HL-60/S4 (cell line): ENCODE data around the gene F2RL1.
"Not testable (repeated sequence)": the region's sequence is repeated elsewhere in the genome, so short reads cannot be mapped to it uniquely, and the experiment has no call there.

Experiments
- in situ Hi-C: fragments of 300-500 bp; cut with MboI; formaldehyde crosslinking; loops from 2 replicates; pipeline ENCODE4 v1.14.3; 2022; ENCODE audit warnings: low sequenced_read_pairs

Gene F2RL1

DNA sequence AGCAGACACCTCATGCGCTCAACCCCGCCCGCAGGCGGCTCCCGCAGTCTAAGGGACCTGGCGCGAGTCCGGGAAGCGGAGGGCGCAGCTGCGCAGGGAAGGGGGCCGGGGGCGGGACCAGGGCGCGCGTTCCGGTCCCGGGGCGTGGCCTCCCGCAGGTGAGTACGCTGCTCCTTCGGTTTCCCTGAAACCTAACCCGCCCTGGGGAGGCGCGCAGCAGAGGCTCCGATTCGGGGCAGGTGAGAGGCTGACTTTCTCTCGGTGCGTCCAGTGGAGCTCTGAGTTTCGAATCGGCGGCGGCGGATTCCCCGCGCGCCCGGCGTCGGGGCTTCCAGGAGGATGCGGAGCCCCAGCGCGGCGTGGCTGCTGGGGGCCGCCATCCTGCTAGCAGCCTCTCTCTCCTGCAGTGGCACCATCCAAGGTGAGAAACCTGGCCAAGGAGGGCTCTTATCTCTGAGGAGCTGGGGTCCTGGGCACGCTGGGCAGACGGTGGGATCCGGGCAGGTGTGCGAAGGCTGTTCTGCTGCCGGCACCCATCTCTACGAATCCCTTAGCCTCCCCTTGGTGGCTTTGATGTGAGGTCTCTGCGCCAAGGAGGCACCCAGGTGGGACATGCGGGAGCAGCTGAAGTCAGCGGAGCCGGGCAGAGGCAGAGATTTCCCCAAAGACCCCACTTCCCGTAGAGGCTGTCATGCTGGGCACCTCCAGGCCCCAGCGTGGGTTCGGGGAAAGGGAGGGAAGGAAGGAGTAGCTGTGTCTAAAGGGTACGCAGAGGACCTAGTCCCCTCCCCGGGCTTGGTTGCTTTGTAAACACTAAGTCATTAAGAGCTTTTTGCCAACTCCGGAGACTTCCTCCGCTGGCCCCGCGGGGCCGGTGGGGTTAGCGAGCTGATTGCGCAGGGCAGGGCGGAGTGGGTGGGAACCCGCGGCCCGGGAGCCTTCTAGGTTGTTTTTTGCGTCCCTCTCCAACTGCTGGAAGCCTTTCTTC is at the start of gene F2RL1:
Gene F2RL1 (plus strand): TSS at position 187 of the 988 bp plus-strand sequence. CDS start 153 bp downstream, at position 340.
- in situ Hi-C loops: no loop called here

- in situ Hi-C loops: not testable (repeated sequence)
Measured at GRCh38 chr5:76771041-76771440, 47.8 kb upstream of the F2RL1 start.

DNA sequence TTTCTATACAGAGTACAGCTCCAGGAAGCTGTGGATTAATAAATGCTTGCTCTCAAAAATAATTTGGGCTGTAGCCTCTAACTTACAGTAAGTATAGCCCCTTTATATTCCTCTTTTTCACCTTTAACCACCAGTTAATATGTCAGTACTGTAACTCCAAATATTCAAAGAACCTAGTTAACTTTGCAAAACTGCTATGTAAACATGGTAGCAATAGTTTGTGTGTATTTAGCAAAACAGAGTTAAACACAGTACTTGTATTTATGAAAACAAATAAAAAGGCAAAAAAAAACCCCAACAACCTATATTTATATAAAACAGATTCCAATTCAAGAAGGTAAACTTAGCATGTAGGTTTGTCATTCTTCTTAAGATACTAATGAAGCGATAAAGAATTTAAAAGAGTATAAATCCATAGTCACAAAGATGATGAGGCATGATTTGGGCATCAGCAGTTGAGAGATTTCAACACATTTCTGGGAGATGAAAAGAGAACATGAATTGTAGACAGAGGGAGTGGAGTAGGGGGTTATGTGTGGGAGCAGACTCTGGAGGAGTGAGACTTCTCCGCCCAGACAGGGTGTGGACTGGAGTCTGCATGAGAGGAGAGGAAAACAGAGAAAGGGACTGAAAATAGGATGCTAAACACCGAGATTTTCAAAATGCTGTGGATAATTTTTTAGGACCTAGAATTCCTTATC is 47.0 kb upstream of the F2RL1 start:
- in situ Hi-C loops: no loop called here

- in situ Hi-C loops: no loop called here
Measured at GRCh38 chr5:76775921-76776320, 42.9 kb upstream of the F2RL1 start.

GRCh38 chr5:76776391-76776790 is 42.4 kb upstream of the F2RL1 start:
- in situ Hi-C loops: no loop called here

DNA sequence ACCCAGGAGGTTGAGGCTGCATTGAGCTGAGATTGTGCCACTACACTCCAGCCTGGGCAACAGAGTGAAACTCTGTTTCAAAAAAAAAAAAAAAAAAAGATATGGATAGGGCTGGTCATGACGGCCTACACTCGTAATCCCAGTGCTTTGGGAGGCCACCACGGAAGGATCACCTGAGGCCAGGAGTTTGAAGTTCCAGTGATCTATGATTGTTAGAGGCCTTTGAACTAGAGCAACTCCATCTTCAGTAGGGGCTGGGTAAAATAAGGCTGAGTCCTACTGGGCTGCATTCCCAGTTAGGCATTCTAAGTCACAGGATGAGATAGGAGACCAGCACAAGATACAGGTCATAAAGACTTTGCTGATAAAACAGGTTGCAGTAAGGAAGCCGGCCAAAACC is 38.2 kb upstream of the F2RL1 start:
- in situ Hi-C loops: not testable (repeated sequence)

- in situ Hi-C loops: no loop called here
Measured at GRCh38 chr5:76781775-76782174, 37.1 kb upstream of the F2RL1 start.

DNA sequence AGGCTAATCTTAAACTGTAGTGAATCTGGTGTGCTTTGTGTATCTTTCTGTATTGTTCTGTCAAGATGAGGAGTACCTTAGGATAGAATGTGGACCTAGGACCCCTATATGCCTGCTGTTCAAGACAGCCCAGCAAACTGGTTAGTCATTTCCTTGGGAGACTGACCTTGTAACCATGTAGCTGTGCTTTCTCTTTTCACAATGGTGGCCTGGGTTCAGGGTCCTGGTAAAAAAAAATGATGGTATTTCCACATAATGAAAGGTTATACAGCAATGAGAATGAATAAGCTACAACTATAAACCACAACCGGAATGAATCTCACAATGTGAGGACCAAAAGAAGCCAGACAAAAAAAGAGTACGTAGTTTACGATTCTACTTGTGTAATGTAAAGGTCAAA is 36.4 kb upstream of the F2RL1 start:
- in situ Hi-C loops: no loop called here

DNA sequence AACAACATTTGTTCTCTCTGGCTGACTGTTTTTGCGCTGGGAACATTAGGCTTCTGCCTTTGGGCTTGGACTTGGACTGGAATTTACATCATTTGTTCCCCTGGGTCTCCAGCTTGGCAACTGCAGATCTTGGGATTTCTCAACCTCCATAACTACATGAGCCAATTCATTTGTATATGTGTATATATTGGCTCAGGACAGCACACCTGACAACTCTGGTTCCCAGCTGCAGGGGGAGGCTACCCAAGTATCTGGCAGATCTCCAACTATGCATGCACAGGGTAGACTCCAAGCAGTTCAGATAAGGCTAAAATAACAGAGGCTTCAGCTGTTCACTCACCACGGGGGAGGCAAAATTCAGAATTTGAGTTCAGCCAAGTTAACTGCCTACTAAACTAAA is 31.6 kb upstream of the F2RL1 start:
- in situ Hi-C loops: no loop called here

DNA sequence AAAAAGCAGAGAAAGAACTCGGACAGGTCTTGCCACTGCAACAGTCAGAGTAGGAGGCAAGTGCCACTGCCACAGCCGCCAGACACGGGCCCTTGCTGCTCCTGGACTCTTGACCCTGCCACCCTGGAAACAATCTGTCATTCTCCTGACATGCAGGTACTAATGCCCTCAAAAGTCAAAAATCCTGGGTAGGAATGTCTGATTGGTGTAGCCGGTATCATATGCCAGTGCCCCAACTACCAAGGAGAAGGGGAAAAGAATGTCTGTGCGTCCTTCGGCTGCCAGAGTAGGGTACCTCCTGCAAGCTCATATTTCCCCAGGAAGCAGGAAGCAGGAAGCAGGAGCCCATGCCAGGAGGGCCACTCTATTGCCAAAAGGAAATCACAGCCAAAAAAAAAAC is 30.5 kb upstream of the F2RL1 start:
- in situ Hi-C loops: no loop called here

- in situ Hi-C loops: not testable (repeated sequence)
Measured at GRCh38 chr5:76789275-76789674, 29.6 kb upstream of the F2RL1 start.

GRCh38 chr5:76789991-76790581 is 28.7 kb upstream of the F2RL1 start:
- in situ Hi-C loops: no loop called here

GRCh38 chr5:76790632-76791290 is 28.1 kb upstream of the F2RL1 start:
- in situ Hi-C loops: no loop called here

DNA sequence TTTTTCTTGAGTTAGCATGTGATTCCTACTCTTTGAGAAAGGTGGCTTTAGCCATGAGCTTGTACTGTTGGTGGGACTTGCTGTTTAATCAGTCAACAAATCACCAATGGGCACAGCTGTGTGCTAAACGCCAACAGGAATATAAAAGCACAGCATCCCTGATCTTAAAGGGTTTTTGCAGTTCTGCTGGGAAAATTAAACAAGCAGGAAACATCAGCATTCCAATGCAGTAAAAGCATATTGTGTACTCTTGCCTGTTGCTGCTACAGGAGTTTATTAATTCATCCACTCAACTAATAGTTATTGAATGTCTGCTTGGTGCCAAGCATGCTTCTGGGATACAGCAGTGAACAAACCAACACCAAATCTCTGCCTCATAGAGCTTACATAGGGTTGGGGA is 27.4 kb upstream of the F2RL1 start:
- in situ Hi-C loops: no loop called here

DNA sequence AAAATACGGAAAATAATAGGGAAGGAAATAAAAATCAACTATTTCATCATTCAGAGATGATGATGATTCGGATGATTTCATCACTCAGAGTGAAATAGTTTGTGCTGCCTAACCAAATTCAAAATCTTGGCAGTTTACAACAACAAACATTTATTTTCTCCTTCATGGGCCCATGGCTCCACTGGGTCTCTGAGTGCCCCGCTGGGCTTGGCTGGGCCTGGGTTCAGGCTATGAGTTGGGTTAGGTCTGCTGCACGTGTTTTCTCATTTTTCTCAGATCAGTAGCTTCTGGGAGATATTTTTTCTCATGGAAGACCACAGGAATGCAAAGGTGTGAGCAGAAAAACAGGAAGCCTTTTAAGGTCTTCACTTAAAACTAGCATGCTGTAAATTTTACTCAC is 24.0 kb upstream of the F2RL1 start:
- in situ Hi-C loops: no loop called here

GRCh38 chr5:76799588-76799987 is 19.2 kb upstream of the F2RL1 start:
- in situ Hi-C loops: no loop called here

DNA sequence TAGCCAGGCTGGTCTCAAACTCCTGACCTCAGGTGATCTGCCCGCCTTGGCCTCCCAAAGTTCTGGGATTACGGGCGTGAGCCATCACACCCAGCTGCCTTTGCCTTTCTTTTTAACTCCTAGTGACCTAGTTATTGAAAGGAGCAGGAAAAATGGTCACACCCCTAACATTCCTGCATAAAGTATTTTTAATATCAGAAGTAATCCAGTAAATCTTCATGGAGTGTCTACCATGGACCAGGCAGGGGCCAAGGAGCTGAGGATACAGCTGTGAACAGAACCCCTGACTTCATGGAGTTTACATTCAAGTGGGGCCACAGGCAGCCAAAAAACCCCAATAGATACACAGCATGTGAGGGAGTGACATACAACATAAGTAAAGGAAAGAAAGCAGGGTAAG is 18.3 kb upstream of the F2RL1 start:
- in situ Hi-C loops: no loop called here

GRCh38 chr5:76801159-76801802 is 17.5 kb upstream of the F2RL1 start:
- in situ Hi-C loops: no loop called here

DNA sequence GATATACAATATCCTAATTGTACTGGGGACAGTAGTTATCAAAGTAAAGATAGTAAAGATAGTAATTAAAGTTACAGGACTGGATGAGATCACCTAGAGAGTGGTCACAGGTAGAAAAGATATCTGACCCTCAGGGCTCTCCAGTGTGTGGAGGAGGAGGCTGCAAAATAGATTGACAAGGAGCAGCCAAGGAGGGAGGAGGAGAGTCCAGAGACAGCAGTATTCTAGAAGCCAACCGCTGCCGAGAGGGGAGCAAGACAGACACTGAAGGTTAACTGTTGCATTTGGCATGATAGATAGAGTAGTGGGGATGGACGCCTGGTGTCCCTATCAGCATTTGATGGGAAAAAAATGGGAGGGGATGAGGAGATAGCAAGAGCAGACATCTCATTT is 17.0 kb upstream of the F2RL1 start:
- in situ Hi-C loops: no loop called here

DNA sequence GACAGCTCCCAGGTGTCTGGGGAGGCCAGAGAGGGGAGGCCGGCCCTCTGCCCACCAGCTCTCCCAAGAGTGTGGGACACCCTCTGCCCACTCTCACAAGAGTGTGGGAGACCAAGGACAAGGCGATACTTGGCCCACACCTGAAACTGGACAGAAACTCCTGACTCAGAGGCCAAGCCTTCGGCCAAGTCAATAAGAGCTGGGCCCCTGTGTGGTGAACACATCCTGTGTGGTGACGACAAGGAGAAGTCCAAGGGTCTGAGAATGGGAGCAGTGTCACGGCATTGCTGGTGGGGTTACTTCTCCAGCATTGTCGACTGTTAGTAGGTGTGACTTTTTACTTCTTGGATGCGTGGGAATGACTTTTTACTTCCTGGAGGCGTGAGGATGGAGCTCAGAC is 14.6 kb upstream of the F2RL1 start:
- in situ Hi-C loops: no loop called here
